22Rv1 (cell line): ENCODE measurements around the gene GCAT.

Experiments used
- H3K27ac ChIP-seq: fragments of 450-650 bp; 2 replicates; pipeline ENCODE4 v1.5.1; 2017
- CTCF ChIP-seq: fragments of 450-650 bp; IDR thresholded peaks from 2 replicates; pipeline ENCODE4 v1.5.1; 2017; ENCODE audit warnings: mild to moderate bottlenecking
- ZFX ChIP-seq: fragments of 450-650 bp; IDR thresholded peaks from 2 replicates; pipeline ENCODE4 v1.6.1; 2017; ENCODE audit warnings: antibody characterized with exemption, borderline replicate concordance

The GCAT gene

GRCh38 chr22:37820350-37820749 is 12.6 kb downstream of the GCAT start:
- H3K27ac ChIP-seq: no peak overlapping the region
- TF ChIP-seq ZFX (no peak), CTCF (no peak)

- H3K27ac ChIP-seq: no peak overlapping the region
- no peak for TF ChIP-seq CTCF
- no peak for TF ChIP-seq ZFX
Measured at GRCh38 chr22:37822079-37822833, 14.5 kb downstream of the GCAT start.

- no peak within 1 kb of the TSS for H3K27ac ChIP-seq
- TF ChIP-seq CTCF (no peak), ZFX (no peak)
Measured at GRCh38 chr22:37823134-37823985, 15.6 kb downstream of the GCAT start, which contains the start of gene GALR3. TSS of gene GALR3 (plus strand) at chr22:37823382. CDS start at chr22:37823407, 25 bp downstream.

GRCh38 chr22:37824674-37825641 is 17.2 kb downstream of the GCAT start:
- H3K27ac ChIP-seq: peak overlapping the region; percentile 44
- peak; percentile 58 for TF ChIP-seq CTCF
- TF ChIP-seq ZFX: no peak

DNA sequence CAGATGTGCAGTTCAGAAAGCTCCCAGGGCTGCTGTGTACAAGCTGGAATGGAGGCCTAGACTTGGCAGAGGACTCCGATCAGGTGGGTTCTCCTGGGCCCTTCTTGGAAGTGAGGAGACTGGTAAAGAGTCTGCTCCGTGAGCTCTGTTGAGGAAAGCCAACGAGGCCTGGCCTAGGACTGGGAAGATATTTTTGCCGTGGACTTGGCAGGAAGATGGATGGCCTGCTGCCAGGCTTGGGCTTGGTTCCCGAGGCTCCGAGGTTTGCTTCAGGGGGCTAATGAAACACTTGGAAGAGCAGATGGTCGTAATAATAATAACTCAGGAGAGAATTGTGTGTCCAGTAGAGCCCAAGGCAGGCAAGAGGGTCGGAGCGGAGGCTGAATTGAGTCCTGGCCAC is 19.3 kb downstream of the GCAT start:
- no peak overlapping the region for H3K27ac ChIP-seq
- TF ChIP-seq ZFX: no peak
- TF ChIP-seq CTCF: no peak

GRCh38 chr22:37830093-37830842 is 22.5 kb downstream of the GCAT start:
- no peak overlapping the region for H3K27ac ChIP-seq
- TF ChIP-seq CTCF (no peak), ZFX (no peak)
